Testis (tissue), 3 donors: Measurements from ENCODE around the gene HHIPL1. TPM values are rescaled to one million over a fixed set of nuclear protein-coding genes. Genes with fewer than 3 reads are reported as not detected.

Experiments
- DNase-seq: peaks from one replicate; pipeline ENCODE4 v3.0.0-alpha.2; 2019
- H3K27ac ChIP-seq, 2 donors: fragments of 200-600 bp; sonication (generic); one replicate each; pipeline ENCODE4 v1.5.1; 2019
- H3K27me3 ChIP-seq: fragments of 200-600 bp; sonication (generic); one replicate; pipeline ENCODE4 v1.5.1; 2019
- H3K36me3 ChIP-seq: fragments of 200-600 bp; sonication (generic); one replicate; pipeline ENCODE4 v1.5.1; 2017; ENCODE audit warnings: low read depth; ENCODE audit errors: missing control alignments
- H3K4me1 ChIP-seq: fragments of 200-600 bp; sonication (generic); one replicate; pipeline ENCODE4 v1.5.1; 2019
- H3K4me3 ChIP-seq, 2 donors: fragments of 200-600 bp; sonication (generic); one replicate each; pipeline ENCODE4 v1.5.1; 2017 to 2019
- H3K9me3 ChIP-seq: fragments of 200-600 bp; sonication (generic); one replicate; pipeline ENCODE4 v1.5.1; 2017
- CTCF ChIP-seq, 3 experiments: fragments of 450-650 bp in 2 of 3; fragments of 200-600 bp in 1 of 3; sonication (generic) in 1 of 3; IDR thresholded peaks; one replicate each; pipeline ENCODE4 v1.5.1; 2016 to 2019; ENCODE audit warnings: antibody characterized with exemption in 3 of 3, mild to moderate bottlenecking in 2 of 3, moderate library complexity in 1 of 3
- POLR2A ChIP-seq: fragments of 450-650 bp; IDR thresholded peaks from one replicate; pipeline ENCODE4 v1.6.1; 2017; ENCODE audit warnings: antibody characterized with exemption, mild to moderate bottlenecking, moderate library complexity
- WGBS, 2 donors: methylation state at CpG; one replicate each; pipeline ENCODE4 v1.1.5; 2018; 5-methylcytosine and 5-hydroxymethylcytosine counted together
- intact Hi-C: fragments of 100-400 bp; cut with DNase I; formaldehyde crosslinking; loops from one replicate; pipeline ENCODE4 v1.15.1; 2023; ENCODE audit warnings: low total_unique reads
- polyA plus RNA-seq: library from polyadenylated mRNA; stranded (reverse); fragments of 350-450 nt; fragmentation: Illumina TruSeq; extraction: RNeasy Lipid Tissue Mini Kit (QIAGEN cat#74804); gene quantifications from one replicate; pipeline ENCODE4 v1.2.3, GENCODE V29; 2014; ENCODE audit warnings: low read depth, low replicate concordance; ENCODE audit not compliant: insufficient read depth
- total RNA-seq, 2 donors: library from RNA; depleted of rRNA; stranded (reverse); fragments of >200 nt; gene quantifications; one replicate each; pipeline ENCODE4 v1.2.3, GENCODE V29; 2016

Gene HHIPL1
- total and polyA plus RNA-seq, 3 donors from 2014 or later = 1.0 to 3.9 (median 2.7) TPM

- H3K4me3 ChIP-seq = no peak overlapping the region
- TF ChIP-seq CTCF (IDR thresholded peaks at IDR 0.05) (no peak), POLR2A (no peak)
- DNase-seq = no peak
- H3K4me1 ChIP-seq = no peaks in the 10 kb centered on the region
- no peaks in the 10 kb centered on the region for H3K27me3 ChIP-seq
- no peak overlapping the region for H3K27ac ChIP-seq
- intact Hi-C loops = no loop called here
- H3K9me3 ChIP-seq = no peaks in the 10 kb centered on the region
- H3K36me3 ChIP-seq = no peaks in the 10 kb centered on the region
- 80 to 84% methylated on average over 1 to 3 of the region's 3 CpGs for WGBS, 2 donors
Observed at GRCh38 chr14:99633141-99633540, 11.8 kb upstream of the HHIPL1 start.

GRCh38 chr14:99633918-99634317 lies 11.0 kb upstream of the HHIPL1 start:
- Histone ChIP-seq H3K9me3 (no peaks in the 10 kb centered on the region), H3K27me3 (no peaks in the 10 kb centered on the region), H3K27ac (no peak overlapping the region), H3K4me1 (no peaks in the 10 kb centered on the region), H3K4me3 (no peak overlapping the region), H3K36me3 (no peaks in the 10 kb centered on the region)
- WGBS, 2 donors = 88 to 90% methylated on average over 10 of the region's 10 CpGs
- intact Hi-C loops = no loop called here
- no peak for DNase-seq
- TF ChIP-seq CTCF (IDR thresholded peaks at IDR 0.05) (no peak), POLR2A (no peak)

GRCh38 chr14:99634443-99634842 lies 10.5 kb upstream of the HHIPL1 start:
- Histone ChIP-seq H3K27ac (no peak overlapping the region), H3K9me3 (no peaks in the 10 kb centered on the region), H3K27me3 (no peaks in the 10 kb centered on the region), H3K36me3 (no peaks in the 10 kb centered on the region), H3K4me1 (no peaks in the 10 kb centered on the region), H3K4me3 (no peak overlapping the region)
- DNase-seq = no peak
- intact Hi-C loops = no loop called here
- 78 to 93% methylated on average over 10 of the region's 10 CpGs for WGBS, 2 donors
- TF ChIP-seq CTCF (IDR thresholded peaks at IDR 0.05) = no peak
- TF ChIP-seq POLR2A = no peak

GRCh38 chr14:99635116-99635515 lies 9.8 kb upstream of the HHIPL1 start:
- Histone ChIP-seq H3K27ac (no peak overlapping the region), H3K4me3 (no peak overlapping the region), H3K9me3 (no peaks in the 10 kb centered on the region), H3K27me3 (no peaks in the 10 kb centered on the region), H3K36me3 (no peaks in the 10 kb centered on the region), H3K4me1 (no peaks in the 10 kb centered on the region)
- TF ChIP-seq POLR2A (no peak), CTCF (IDR thresholded peaks at IDR 0.05) (no peak)
- DNase-seq = no peak
- WGBS, 2 donors = 80 to 82% methylated on average over 8 of the region's 8 CpGs
- intact Hi-C loops = no loop called here

- TF ChIP-seq CTCF (IDR thresholded peaks at IDR 0.05) (no peak), POLR2A (no peak)
- WGBS, 2 donors = 80 to 92% methylated on average over 5 of the region's 5 CpGs
- Histone ChIP-seq H3K4me3 (no peak overlapping the region), H3K36me3 (no peaks in the 10 kb centered on the region), H3K4me1 (no peaks in the 10 kb centered on the region), H3K27ac (no peak overlapping the region), H3K27me3 (no peaks in the 10 kb centered on the region), H3K9me3 (no peaks in the 10 kb centered on the region)
- no peak for DNase-seq
- intact Hi-C loops = no loop called here
Observed at GRCh38 chr14:99636487-99636886, 8.4 kb upstream of the HHIPL1 start.
